Stomach (tissue), 9 donors: ENCODE results near the gene RECQL. TPM values are rescaled to one million over a fixed set of nuclear protein-coding genes. Genes with fewer than 3 reads are reported as not detected.

Experiments used
- DNase-seq, 2 donors: peaks; one replicate each; pipeline versions ENCODE4 v3.0.0 to v3.0.0-alpha.2; 2013 to 2019
- H3K27ac ChIP-seq, 5 donors: fragments of 200-600 bp in 4 of 5; sonication (generic) in 4 of 5; one replicate each; pipeline ENCODE4 v1.5.1; 2013 to 2019; ENCODE audit warnings: mild to moderate bottlenecking in 1 of 5, moderate library complexity in 1 of 5
- H3K27me3 ChIP-seq, 3 donors: fragments of 200-600 bp; sonication (generic); one replicate each; pipeline ENCODE4 v1.5.1; 2017 to 2019; ENCODE audit warnings: mixed run types in 1 of 3
- H3K36me3 ChIP-seq, 4 donors: fragments of 200-600 bp; sonication (generic); 1 replicate in 3 of 4; 2 replicates in 1 of 4; pipeline ENCODE4 v1.5.1; 2016 to 2019
- H3K4me1 ChIP-seq, 4 donors: fragments of 200-600 bp; sonication (generic); one replicate each; pipeline ENCODE4 v1.5.1; 2016 to 2019
- H3K4me3 ChIP-seq, 4 donors: fragments of 200-600 bp; sonication (generic) in 3 of 4; one replicate each; pipeline ENCODE4 v1.5.1; 2016 to 2019; ENCODE audit warnings: mild to moderate bottlenecking in 1 of 4
- H3K9me3 ChIP-seq, 4 donors: fragments of 200-600 bp; sonication (generic); one replicate each; pipeline ENCODE4 v1.5.1; 2016 to 2019
- EP300 ChIP-seq: sonication (generic); formaldehyde crosslinking; IDR thresholded peaks from one replicate; pipeline ENCODE4 v1.6.1; 2017; ENCODE audit warnings: antibody characterized with exemption
- POLR2A ChIP-seq, 4 donors: fragments of 450-650 bp; IDR thresholded peaks; one replicate each; pipeline ENCODE4 v1.6.1; 2016; ENCODE audit warnings: antibody characterized with exemption in 4 of 4, control low read depth in 2 of 4, mild to moderate bottlenecking in 1 of 4, moderate library complexity in 1 of 4
- POLR2AphosphoS5 ChIP-seq, 3 donors: sonication (generic); formaldehyde crosslinking; IDR thresholded peaks; one replicate each; pipeline ENCODE4 v1.6.1; 2016; ENCODE audit warnings: antibody characterized with exemption in 3 of 3
- WGBS, 5 donors: extraction: QIAGEN DNeasy Blood & Tissue Kit in 3 of 5; methylation state at CpG; one replicate each; pipeline versions ENCODE4 v1.1.5 to v1.1.7; 2013 to 2018; 5-methylcytosine and 5-hydroxymethylcytosine counted together
- intact Hi-C: fragments of 100-400 bp; cut with DNase I; formaldehyde crosslinking; loops from one replicate; pipeline ENCODE4 v1.15.1; 2023; ENCODE audit warnings: low total_unique reads
- polyA plus RNA-seq, 3 donors: library from polyadenylated mRNA; stranded (reverse); fragments of 200-250 nt; gene quantifications; one replicate each; pipeline ENCODE4 v1.2.3, GENCODE V29; 2013
- total RNA-seq, 5 donors: library from RNA; depleted of rRNA; stranded (reverse); fragments of >200 nt; gene quantifications; one replicate each; pipeline versions ENCODE4 v1.1.0 to v1.2.3, GENCODE V29; 2014 to 2016
- TF ChIP-seq, protein P1 (sequence below), 7 experiments: fragments of 450-650 bp in 4 of 7; fragments of 200-600 bp in 3 of 7; sonication (generic) in 3 of 7; IDR thresholded peaks; one replicate each; pipeline ENCODE4 v1.5.1; 2016 to 2019; ENCODE audit warnings: antibody characterized with exemption in 7 of 7, control low read depth in 2 of 7, mild to moderate bottlenecking in 1 of 7
- donor health status: healthy with polysubstance abuse.
- donor health status: Bipolar disorder and iron deficiency.
- donor health status: healthy.

The RECQL gene
- total and polyA plus RNA-seq, 8 donors = 4.3 to 56.5 (median 12.7) TPM

DNA sequence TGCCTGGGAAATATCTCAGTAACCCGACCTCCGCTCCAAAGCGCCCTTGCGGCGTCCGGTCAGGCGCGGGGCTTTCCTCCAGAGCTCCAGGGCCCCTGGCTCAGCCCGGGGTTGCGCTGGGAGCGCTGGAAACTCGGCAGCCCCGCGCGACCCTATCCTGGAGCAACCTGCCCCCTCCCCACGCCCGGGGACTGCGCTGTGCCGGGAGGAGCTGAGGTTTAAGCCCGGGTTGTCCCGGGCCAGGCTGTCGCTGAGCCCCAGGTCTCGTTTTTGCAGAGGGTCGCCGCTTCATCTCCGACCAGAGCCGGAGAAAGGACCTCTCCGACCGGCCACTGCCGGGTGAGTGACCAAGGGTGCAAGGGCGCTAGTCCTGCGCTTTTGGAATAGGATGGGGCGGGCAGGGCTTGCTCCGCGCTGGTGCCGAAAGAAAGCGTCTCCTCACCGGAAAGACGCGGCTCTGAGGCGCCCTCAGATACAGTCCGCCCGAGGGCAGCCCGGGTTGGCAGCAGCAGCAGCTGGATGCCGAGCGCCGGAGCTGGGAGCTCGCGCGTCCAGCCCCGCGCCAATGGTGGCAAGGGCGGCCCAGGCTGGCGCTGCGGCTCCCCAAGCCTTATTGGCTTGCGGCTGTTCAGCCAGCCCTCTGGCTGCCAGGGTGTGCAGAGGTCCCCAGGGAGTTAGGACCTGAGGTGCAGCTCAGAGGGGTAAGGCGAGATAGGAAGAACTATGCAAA, 26.2 kb upstream of the RECQL start:
- H3K4me3 ChIP-seq = peak overlapping the region; percentile 62 to 73 (median 66)
- peak overlapping the region in 3 of 5 donors; percentile 3 to 66 (median 22) for H3K27ac ChIP-seq
- intact Hi-C loops = no loop called here
- peak; percentile 56 to 77 for DNase-seq
- peaks cover 0 to 28% (median 9%) of the 10 kb centered on the region in 3 donors for H3K27me3 ChIP-seq
- no peaks in the 10 kb centered on the region for H3K9me3 ChIP-seq
- 0 to 2% (median 1%) methylated on average over 19 to 57 of the region's 57 CpGs for WGBS, 5 donors
- H3K36me3 ChIP-seq = no peaks in the 10 kb centered on the region
- no peak for TF ChIP-seq POLR2A (IDR thresholded peaks at IDR 0.05)
- no peak for TF ChIP-seq EP300
- TF ChIP-seq, protein P1, sequence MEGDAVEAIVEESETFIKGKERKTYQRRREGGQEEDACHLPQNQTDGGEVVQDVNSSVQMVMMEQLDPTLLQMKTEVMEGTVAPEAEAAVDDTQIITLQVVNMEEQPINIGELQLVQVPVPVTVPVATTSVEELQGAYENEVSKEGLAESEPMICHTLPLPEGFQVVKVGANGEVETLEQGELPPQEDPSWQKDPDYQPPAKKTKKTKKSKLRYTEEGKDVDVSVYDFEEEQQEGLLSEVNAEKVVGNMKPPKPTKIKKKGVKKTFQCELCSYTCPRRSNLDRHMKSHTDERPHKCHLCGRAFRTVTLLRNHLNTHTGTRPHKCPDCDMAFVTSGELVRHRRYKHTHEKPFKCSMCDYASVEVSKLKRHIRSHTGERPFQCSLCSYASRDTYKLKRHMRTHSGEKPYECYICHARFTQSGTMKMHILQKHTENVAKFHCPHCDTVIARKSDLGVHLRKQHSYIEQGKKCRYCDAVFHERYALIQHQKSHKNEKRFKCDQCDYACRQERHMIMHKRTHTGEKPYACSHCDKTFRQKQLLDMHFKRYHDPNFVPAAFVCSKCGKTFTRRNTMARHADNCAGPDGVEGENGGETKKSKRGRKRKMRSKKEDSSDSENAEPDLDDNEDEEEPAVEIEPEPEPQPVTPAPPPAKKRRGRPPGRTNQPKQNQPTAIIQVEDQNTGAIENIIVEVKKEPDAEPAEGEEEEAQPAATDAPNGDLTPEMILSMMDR (IDR thresholded peaks at IDR 0.05) = no peak
- no peak for TF ChIP-seq POLR2AphosphoS5 (IDR thresholded peaks at IDR 0.05)
- H3K4me1 ChIP-seq = peaks cover 0 to 32% (median 21%) of the 10 kb centered on the region in 4 donors

- intact Hi-C loops = no loop called here
- no peaks in the 10 kb centered on the region for H3K9me3 ChIP-seq
- H3K4me3 ChIP-seq = peak overlapping the region; percentile 62 to 73 (median 66)
- no peaks in the 10 kb centered on the region for H3K36me3 ChIP-seq
- H3K4me1 ChIP-seq = peaks cover 0 to 32% (median 21%) of the 10 kb centered on the region in 4 donors
- TF ChIP-seq POLR2AphosphoS5 (IDR thresholded peaks at IDR 0.05) (no peak), POLR2A (IDR thresholded peaks at IDR 0.05) (no peak), EP300 (no peak)
- TF ChIP-seq, protein P1 (IDR thresholded peaks at IDR 0.05) = no peak
- peak in 1 of 2 donors; percentile 10 for DNase-seq
- WGBS, 5 donors = 27 to 43% (median 32%) methylated on average over 12 of the region's 12 CpGs
- peak overlapping the region in 1 of 5 donors; percentile 66 for H3K27ac ChIP-seq
- H3K27me3 ChIP-seq = peaks cover 0 to 28% (median 9%) of the 10 kb centered on the region in 3 donors
Measured at GRCh38 chr12:21526721-21527345, 25.4 kb upstream of the RECQL start.

DNA sequence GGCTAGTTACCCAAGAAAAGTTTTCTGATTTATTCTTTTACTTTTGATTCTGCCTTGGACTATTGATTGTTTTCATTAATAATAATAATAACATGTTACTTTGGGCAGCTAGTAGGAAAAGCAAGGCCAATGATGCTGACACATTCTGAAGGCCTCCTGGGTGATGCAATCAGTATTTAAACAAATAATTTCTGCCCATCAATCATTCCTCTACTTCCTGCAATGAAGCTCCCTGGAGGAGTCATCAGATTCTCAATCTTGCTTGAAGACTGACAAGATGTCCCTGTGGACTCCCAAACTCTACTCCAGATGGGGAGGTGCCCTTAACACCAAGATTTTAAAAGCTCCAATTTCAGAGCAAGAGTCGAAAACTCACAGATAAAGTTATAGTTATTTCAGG, 24.6 kb upstream of the RECQL start, which contains the start of gene SPX:
Gene SPX, plus strand, starts transcription at position 244 of the 400 bp plus-strand sequence. CDS start 177 bp downstream, outside the sequence.
- no peak within 1 kb of the TSS for H3K27ac ChIP-seq

DNA sequence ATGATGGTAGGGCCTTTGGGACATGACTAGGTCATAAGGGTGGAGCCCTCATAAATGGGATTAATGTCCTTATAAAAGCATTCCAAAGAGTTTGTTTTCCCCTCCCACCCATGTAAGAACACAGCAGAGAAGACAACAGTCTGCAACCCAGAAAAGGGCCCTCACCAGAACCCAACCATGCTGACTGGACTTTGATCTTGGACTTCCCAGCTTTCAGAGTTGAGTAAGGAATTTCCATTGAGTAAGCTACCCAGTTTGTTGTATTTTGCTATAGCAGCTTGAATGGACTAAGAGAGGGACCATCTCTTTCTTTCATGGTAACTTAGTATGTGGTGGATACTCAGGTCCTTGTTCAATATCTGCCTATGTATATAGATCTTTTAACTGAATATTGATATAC, 21.7 kb upstream of the RECQL start:
- DNase-seq = no peak
- no peak overlapping the region for H3K4me3 ChIP-seq
- H3K9me3 ChIP-seq = no peaks in the 10 kb centered on the region
- no peak overlapping the region for H3K27ac ChIP-seq
- peaks cover 0 to 16% (median 13%) of the 10 kb centered on the region in 4 donors for H3K4me1 ChIP-seq
- peaks cover 0 to 16% (median 9%) of the 10 kb centered on the region in 3 donors for H3K27me3 ChIP-seq
- H3K36me3 ChIP-seq = peaks cover 0 to 9% (median 0%) of the 10 kb centered on the region in 4 donors
- TF ChIP-seq POLR2A (IDR thresholded peaks at IDR 0.05) (no peak), POLR2AphosphoS5 (IDR thresholded peaks at IDR 0.05) (no peak), EP300 (no peak)
- TF ChIP-seq, protein P1 (IDR thresholded peaks at IDR 0.05) = no peak
- intact Hi-C loops = no loop called here

More for the DNA sequence above, 24.6 kb upstream of the RECQL start, which contains the start of gene SPX:
- WGBS, 5 donors = 85 to 94% (median 94%) methylated on average over 1 of the region's 1 CpG
- intact Hi-C loops = no loop called here
- Histone ChIP-seq H3K4me3 (peak within 1 kb of the TSS; percentile 62 to 73 (median 66)), H3K27me3 (peaks cover 0 to 28% (median 9%) of the 10 kb centered on the region in 3 donors), H3K9me3 (no peaks in the 10 kb centered on the region), H3K4me1 (peaks cover 0 to 32% (median 21%) of the 10 kb centered on the region in 4 donors), H3K36me3 (no peaks in the 10 kb centered on the region)
- TF ChIP-seq EP300 = no peak
- TF ChIP-seq, protein P1 (IDR thresholded peaks at IDR 0.05) = no peak
- no peak for TF ChIP-seq POLR2A (IDR thresholded peaks at IDR 0.05)
- TF ChIP-seq POLR2AphosphoS5 (IDR thresholded peaks at IDR 0.05) = no peak
- DNase-seq = no peak
